SK-N-SH (cell line): ENCODE data around the gene CASP4. TPM values are rescaled to one million over a fixed set of nuclear protein-coding genes. Genes with fewer than 3 reads are reported as not detected.

Experiments used
- CTCF ChIA-PET: fragments of 300-600, 350-600 bp; formaldehyde crosslinking; extraction: SDS; loops from one replicate; lab custom pipeline; 2021; lab: Yijun Ruan, JAX
- POLR2A ChIA-PET: fragments of 350-600 bp; sonication (Branson Sonifier 250); formaldehyde crosslinking; extraction: SDS; loops from one replicate; lab custom pipeline; 2020; ENCODE audit warnings: antibody characterized with exemption, inconsistent platforms; lab: Yijun Ruan, JAX
- DNase-seq: peaks from one replicate; pipeline ENCODE4 v3.0.0; 2012
- H2AFZ ChIP-seq: fragments of 200-600 bp; sonication (generic); 2 replicates; pipeline ENCODE4 v1.8.1; 2016; ENCODE audit warnings: antibody characterized with exemption, mild to moderate bottlenecking, low read depth
- H3F3A ChIP-seq: fragments of 200-600 bp; sonication (generic); replicated peaks from 2 replicates; pipeline ENCODE3; 2016; ENCODE audit warnings: antibody characterized with exemption, mild to moderate bottlenecking; ENCODE audit not compliant: insufficient read depth
- H3K27ac ChIP-seq, 2 experiments: fragments of 200-500 bp in 1 of 2; fragments of 200-600 bp in 1 of 2; sonication (Bioruptor generic) in 1 of 2; sonication (generic), shearing (Covaris generic) in 1 of 2; 2 replicates each; pipeline versions ENCODE4 v1.5.1 to v1.6.1; 2014 to 2016; ENCODE audit warnings: low read depth in 2 of 2, inconsistent platforms in 1 of 2, low read length in 1 of 2, mild to moderate bottlenecking in 1 of 2, mixed read lengths in 1 of 2
- H3K27me3 ChIP-seq: fragments of 200-600 bp; sonication (generic), shearing (Covaris generic); 2 replicates; pipeline ENCODE4 v1.6.1; 2016; ENCODE audit warnings: mixed run types; ENCODE audit not compliant: insufficient read depth
- H3K36me3 ChIP-seq, 2 experiments: fragments of 200-500 bp in 1 of 2; fragments of 200-600 bp in 1 of 2; sonication (Bioruptor generic) in 1 of 2; sonication (generic) in 1 of 2; replicated peaks in 1 of 2; 2 replicates each; pipeline versions ENCODE3 to v1.5.1; 2014 to 2016; ENCODE audit warnings: low read length in 1 of 2, mild to moderate bottlenecking in 1 of 2; ENCODE audit not compliant: insufficient read depth in 2 of 2, control insufficient read depth in 1 of 2
- H3K4me1 ChIP-seq, 2 experiments: fragments of 200-500 bp in 1 of 2; fragments of 200-600 bp in 1 of 2; sonication (Bioruptor generic) in 1 of 2; sonication (generic), shearing (Covaris generic) in 1 of 2; 2 replicates each; pipeline versions ENCODE4 v1.5.1 to v1.6.1; 2014 to 2016; ENCODE audit warnings: low read depth in 1 of 2, low read length in 1 of 2, mixed run types in 1 of 2; ENCODE audit not compliant: insufficient read depth in 2 of 2, control insufficient read depth in 1 of 2
- H3K4me2 ChIP-seq: fragments of 200-600 bp; sonication (generic), shearing (Covaris generic); 2 replicates; pipeline ENCODE4 v1.6.1; 2017; ENCODE audit warnings: mixed run types
- H3K4me3 ChIP-seq, 2 experiments: fragments of 200-500 bp in 1 of 2; fragments of 200-600 bp in 1 of 2; sonication (Bioruptor generic) in 1 of 2; sonication (generic), shearing (Covaris generic) in 1 of 2; 2 replicates each; pipeline versions ENCODE4 v1.5.1 to v1.8.1; 2014 to 2016; ENCODE audit warnings: low read depth in 2 of 2, inconsistent platforms in 1 of 2, low read length in 1 of 2, mild to moderate bottlenecking in 1 of 2, mixed read lengths in 1 of 2, moderate library complexity in 1 of 2
- H3K79me2 ChIP-seq: fragments of 200-600 bp; sonication (generic); 2 replicates; pipeline ENCODE4 v1.8.1; 2017; ENCODE audit warnings: mild to moderate bottlenecking; ENCODE audit not compliant: insufficient read depth
- H3K9ac ChIP-seq: fragments of 200-600 bp; sonication (generic); 2 replicates; pipeline ENCODE4 v1.6.1; 2017; ENCODE audit warnings: mixed run types
- H3K9me2 ChIP-seq: fragments of 200-600 bp; sonication (generic); 2 replicates; pipeline ENCODE4 v1.6.1; 2017; ENCODE audit warnings: mixed run types
- H3K9me3 ChIP-seq: fragments of 200-600 bp; sonication (generic); 2 replicates; pipeline ENCODE4 v1.6.1; 2017; ENCODE audit warnings: mixed run types, mild to moderate bottlenecking, moderate library complexity
- H4K20me1 ChIP-seq: fragments of 200-600 bp; sonication (generic); 2 replicates; pipeline ENCODE4 v1.6.1; 2017; ENCODE audit warnings: mild to moderate bottlenecking, mixed run types; ENCODE audit not compliant: insufficient read depth
- EP300 ChIP-seq, 2 experiments: IDR thresholded peaks; 2 replicates each; pipeline versions ENCODE4 v1.4.0 to v1.6.1; 2012; ENCODE audit warnings: borderline replicate concordance in 1 of 2, low read depth in 1 of 2, low read length in 1 of 2
- EZH2phosphoT487 ChIP-seq: fragments of 200-600 bp; sonication (generic); IDR thresholded peaks from 2 replicates; pipeline ENCODE4 v1.6.1; 2017; ENCODE audit warnings: low read depth, mixed run types, mild to moderate bottlenecking, antibody characterized with exemption, moderate library complexity, borderline replicate concordance
- FOSL2 ChIP-seq: IDR thresholded peaks from 2 replicates; pipeline ENCODE4 v1.4.0; 2012; ENCODE audit warnings: low read depth, mild to moderate bottlenecking, moderate library complexity, borderline replicate concordance
- GABPA ChIP-seq: IDR thresholded peaks from 2 replicates; pipeline ENCODE4 v1.4.0; 2012; ENCODE audit warnings: low read depth, mild to moderate bottlenecking
- JUND ChIP-seq: IDR thresholded peaks from 2 replicates; pipeline ENCODE4 v1.4.0; 2012
- MEF2A ChIP-seq: IDR thresholded peaks from 2 replicates; pipeline ENCODE4 v1.4.0; 2012; ENCODE audit warnings: low read depth, borderline replicate concordance
- MXI1 ChIP-seq: IDR thresholded peaks from 2 replicates; pipeline ENCODE4 v1.6.1; 2012; ENCODE audit warnings: mild to moderate bottlenecking, low read depth, low read length, improper control_type of control experiment
- NFIC ChIP-seq: IDR thresholded peaks from 2 replicates; pipeline ENCODE4 v1.4.0; 2012; ENCODE audit warnings: borderline replicate concordance
- NRF1 ChIP-seq: IDR thresholded peaks from 2 replicates; pipeline ENCODE4 v1.6.1; 2012; ENCODE audit warnings: low read depth, mild to moderate bottlenecking, low read length
- RCOR1 ChIP-seq: fragments of 150-350 bp; IDR thresholded peaks from 2 replicates; pipeline ENCODE4 v1.6.1; 2017; ENCODE audit warnings: antibody characterized with exemption, low read length
- RXRA ChIP-seq: IDR thresholded peaks from 2 replicates; pipeline ENCODE4 v1.4.0; 2012; ENCODE audit warnings: low read depth, mild to moderate bottlenecking, borderline replicate concordance
- SMC3 ChIP-seq: IDR thresholded peaks from 2 replicates; pipeline ENCODE4 v1.6.1; 2012; ENCODE audit warnings: low read depth, low read length, improper control_type of control experiment
- TAF1 ChIP-seq: IDR thresholded peaks from 2 replicates; pipeline ENCODE4 v1.6.1; 2012; ENCODE audit warnings: low read depth, mild to moderate bottlenecking, low read length, moderate library complexity, borderline replicate concordance
- WGBS: methylation state at CpG from one replicate; pipeline ENCODE4 v1.1.6; 2017; ENCODE audit warnings: low lambda C conversion rate; 5-methylcytosine and 5-hydroxymethylcytosine counted together
- polyA plus RNA-seq, 3 experiments: library from polyadenylated mRNA; depleted of rRNA; stranded (reverse); fragments of >200 nt; gene quantifications; 2 replicates each; pipeline ENCODE4 v1.2.3, GENCODE V29; 2012
- TF ChIP-seq, protein P1 (sequence below): fragments of 200-600 bp; sonication (generic); IDR thresholded peaks from 2 replicates; pipeline ENCODE4 v1.6.1; 2017; ENCODE audit warnings: antibody characterized with exemption, mild to moderate bottlenecking, moderate library complexity
- TF ChIP-seq, protein P2 (sequence below): IDR thresholded peaks from 2 replicates; pipeline ENCODE4 v1.6.1; 2012; ENCODE audit warnings: mild to moderate bottlenecking, low read depth, low read length, moderate library complexity

CASP4 gene
- polyA plus RNA-seq, 1 of the 3 experiments (the other 2 are of a cell fraction), result 9.1 TPM

DNA sequence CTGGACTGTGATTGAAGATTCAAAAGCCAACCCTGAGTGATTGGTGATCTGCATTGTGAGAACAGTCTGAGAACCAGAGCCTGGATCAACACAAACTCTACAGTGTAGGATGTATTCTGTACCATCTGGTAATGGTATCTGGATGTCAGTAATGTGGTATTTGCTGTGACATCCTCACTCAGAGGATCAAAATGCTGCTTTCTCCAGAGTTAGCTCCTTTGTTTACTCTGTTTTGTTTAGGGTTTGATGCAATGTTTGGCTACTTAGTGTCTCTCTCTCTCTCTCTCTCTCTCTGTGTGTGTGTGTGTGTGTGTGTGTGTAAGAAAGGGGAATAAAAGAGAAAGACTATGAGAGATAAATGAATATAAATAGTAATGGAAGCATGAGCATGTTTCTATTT, 24.3 kb downstream of the CASP4 start (continued):
- TF ChIP-seq MEF2A, result no peak
- TF ChIP-seq, protein P1, sequence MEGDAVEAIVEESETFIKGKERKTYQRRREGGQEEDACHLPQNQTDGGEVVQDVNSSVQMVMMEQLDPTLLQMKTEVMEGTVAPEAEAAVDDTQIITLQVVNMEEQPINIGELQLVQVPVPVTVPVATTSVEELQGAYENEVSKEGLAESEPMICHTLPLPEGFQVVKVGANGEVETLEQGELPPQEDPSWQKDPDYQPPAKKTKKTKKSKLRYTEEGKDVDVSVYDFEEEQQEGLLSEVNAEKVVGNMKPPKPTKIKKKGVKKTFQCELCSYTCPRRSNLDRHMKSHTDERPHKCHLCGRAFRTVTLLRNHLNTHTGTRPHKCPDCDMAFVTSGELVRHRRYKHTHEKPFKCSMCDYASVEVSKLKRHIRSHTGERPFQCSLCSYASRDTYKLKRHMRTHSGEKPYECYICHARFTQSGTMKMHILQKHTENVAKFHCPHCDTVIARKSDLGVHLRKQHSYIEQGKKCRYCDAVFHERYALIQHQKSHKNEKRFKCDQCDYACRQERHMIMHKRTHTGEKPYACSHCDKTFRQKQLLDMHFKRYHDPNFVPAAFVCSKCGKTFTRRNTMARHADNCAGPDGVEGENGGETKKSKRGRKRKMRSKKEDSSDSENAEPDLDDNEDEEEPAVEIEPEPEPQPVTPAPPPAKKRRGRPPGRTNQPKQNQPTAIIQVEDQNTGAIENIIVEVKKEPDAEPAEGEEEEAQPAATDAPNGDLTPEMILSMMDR, result no peak
- TF ChIP-seq TAF1, result no peak
- TF ChIP-seq EP300 (IDR thresholded peaks at IDR 0.05; ENCODE audit: borderline replicate concordance in 1 of 2, low read depth in 1 of 2, low read length in 1 of 2), result no peak
- no peak for TF ChIP-seq SMC3

- no peaks in the 10 kb centered on the region for H3K79me2 ChIP-seq
- ChIA-PET POLR2A (no interaction called here), CTCF (no interaction called here)
- H3K9ac ChIP-seq, result no peak overlapping the region
- H3K36me3 ChIP-seq, result peaks cover 0 to 3% of the 10 kb centered on the region in 2 experiments
- no peaks in the 10 kb centered on the region for H3K9me3 ChIP-seq
- H2AFZ ChIP-seq, result no peak overlapping the region
- no peak overlapping the region for H3K4me3 ChIP-seq
- no peak overlapping the region for H3K27ac ChIP-seq
- no peaks in the 10 kb centered on the region for H3K27me3 ChIP-seq
- DNase-seq, result no peak
- no peaks in the 10 kb centered on the region for H3K4me1 ChIP-seq
- no peaks in the 10 kb centered on the region for H3K9me2 ChIP-seq
- H4K20me1 ChIP-seq, result no peaks in the 10 kb centered on the region
- WGBS, result 29% methylated on average over 2 of the region's 2 CpGs
- no peak for TF ChIP-seq MXI1
- no peak for TF ChIP-seq RCOR1
- TF ChIP-seq NRF1, result no peak
- TF ChIP-seq NFIC, result no peak
- TF ChIP-seq GABPA, result no peak
- no peak for TF ChIP-seq JUND
- TF ChIP-seq EZH2phosphoT487, result no peak
- TF ChIP-seq EP300 (IDR thresholded peaks at IDR 0.05; ENCODE audit: borderline replicate concordance in 1 of 2, low read depth in 1 of 2, low read length in 1 of 2), result no peak
- no peak for TF ChIP-seq RXRA
- TF ChIP-seq, protein P2, sequence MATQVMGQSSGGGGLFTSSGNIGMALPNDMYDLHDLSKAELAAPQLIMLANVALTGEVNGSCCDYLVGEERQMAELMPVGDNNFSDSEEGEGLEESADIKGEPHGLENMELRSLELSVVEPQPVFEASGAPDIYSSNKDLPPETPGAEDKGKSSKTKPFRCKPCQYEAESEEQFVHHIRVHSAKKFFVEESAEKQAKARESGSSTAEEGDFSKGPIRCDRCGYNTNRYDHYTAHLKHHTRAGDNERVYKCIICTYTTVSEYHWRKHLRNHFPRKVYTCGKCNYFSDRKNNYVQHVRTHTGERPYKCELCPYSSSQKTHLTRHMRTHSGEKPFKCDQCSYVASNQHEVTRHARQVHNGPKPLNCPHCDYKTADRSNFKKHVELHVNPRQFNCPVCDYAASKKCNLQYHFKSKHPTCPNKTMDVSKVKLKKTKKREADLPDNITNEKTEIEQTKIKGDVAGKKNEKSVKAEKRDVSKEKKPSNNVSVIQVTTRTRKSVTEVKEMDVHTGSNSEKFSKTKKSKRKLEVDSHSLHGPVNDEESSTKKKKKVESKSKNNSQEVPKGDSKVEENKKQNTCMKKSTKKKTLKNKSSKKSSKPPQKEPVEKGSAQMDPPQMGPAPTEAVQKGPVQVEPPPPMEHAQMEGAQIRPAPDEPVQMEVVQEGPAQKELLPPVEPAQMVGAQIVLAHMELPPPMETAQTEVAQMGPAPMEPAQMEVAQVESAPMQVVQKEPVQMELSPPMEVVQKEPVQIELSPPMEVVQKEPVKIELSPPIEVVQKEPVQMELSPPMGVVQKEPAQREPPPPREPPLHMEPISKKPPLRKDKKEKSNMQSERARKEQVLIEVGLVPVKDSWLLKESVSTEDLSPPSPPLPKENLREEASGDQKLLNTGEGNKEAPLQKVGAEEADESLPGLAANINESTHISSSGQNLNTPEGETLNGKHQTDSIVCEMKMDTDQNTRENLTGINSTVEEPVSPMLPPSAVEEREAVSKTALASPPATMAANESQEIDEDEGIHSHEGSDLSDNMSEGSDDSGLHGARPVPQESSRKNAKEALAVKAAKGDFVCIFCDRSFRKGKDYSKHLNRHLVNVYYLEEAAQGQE, result no peak
- no peak for TF ChIP-seq FOSL2
- no peak overlapping the region for H3K4me2 ChIP-seq
- no peaks in the 10 kb centered on the region for H3F3A ChIP-seq
Measured at GRCh38 chr11:104943561-104943960, 24.8 kb downstream of the CASP4 start.
